Dendritic cell treated with granulocyte-macrophage colony-stimulating factor and Interleukin-4, amounts not matched to agents 40 ng/mL and 50 ng/mL, for 4 days (primary cell): ENCODE data around the gene CHSY1.

Experiments used
- H3K27ac Mint-ChIP-seq: one replicate; pipeline ENCODE4 v1.8.0; 2022; ENCODE audit warnings: mild to moderate bottlenecking, mixed read lengths
- H3K27me3 Mint-ChIP-seq: one replicate; pipeline ENCODE4 v1.8.0; 2022; ENCODE audit warnings: mild to moderate bottlenecking, mixed read lengths
- H3K36me3 Mint-ChIP-seq: one replicate; pipeline ENCODE4 v1.8.0; 2022; ENCODE audit warnings: low read depth, mixed read lengths
- H3K4me1 Mint-ChIP-seq: one replicate; pipeline ENCODE4 v1.8.0; 2022; ENCODE audit warnings: low read depth, mixed read lengths
- H3K4me3 Mint-ChIP-seq: one replicate; pipeline ENCODE4 v1.8.0; 2022; ENCODE audit warnings: mild to moderate bottlenecking, moderate library complexity, mixed read lengths
- H3K9me3 Mint-ChIP-seq: one replicate; pipeline ENCODE4 v1.8.0; 2022; ENCODE audit warnings: mixed read lengths
- intact Hi-C: fragments of 100-400 bp; cut with micrococcal nuclease; formaldehyde crosslinking; loops from one replicate; pipeline ENCODE4 v1.15.0; 2022

The CHSY1 gene

GRCh38 chr15:101190092-101190595, 61.7 kb downstream of the CHSY1 start:
- Mint-ChIP-seq H3K4me1 (peaks cover 75% of the 10 kb centered on the region), H3K27me3 (no peaks in the 10 kb centered on the region), H3K36me3 (peaks cover 8% of the 10 kb centered on the region), H3K27ac (peak overlapping the region; percentile 85), H3K9me3 (no peaks in the 10 kb centered on the region), H3K4me3 (no peak overlapping the region)
- intact Hi-C loops = no loop called here

DNA sequence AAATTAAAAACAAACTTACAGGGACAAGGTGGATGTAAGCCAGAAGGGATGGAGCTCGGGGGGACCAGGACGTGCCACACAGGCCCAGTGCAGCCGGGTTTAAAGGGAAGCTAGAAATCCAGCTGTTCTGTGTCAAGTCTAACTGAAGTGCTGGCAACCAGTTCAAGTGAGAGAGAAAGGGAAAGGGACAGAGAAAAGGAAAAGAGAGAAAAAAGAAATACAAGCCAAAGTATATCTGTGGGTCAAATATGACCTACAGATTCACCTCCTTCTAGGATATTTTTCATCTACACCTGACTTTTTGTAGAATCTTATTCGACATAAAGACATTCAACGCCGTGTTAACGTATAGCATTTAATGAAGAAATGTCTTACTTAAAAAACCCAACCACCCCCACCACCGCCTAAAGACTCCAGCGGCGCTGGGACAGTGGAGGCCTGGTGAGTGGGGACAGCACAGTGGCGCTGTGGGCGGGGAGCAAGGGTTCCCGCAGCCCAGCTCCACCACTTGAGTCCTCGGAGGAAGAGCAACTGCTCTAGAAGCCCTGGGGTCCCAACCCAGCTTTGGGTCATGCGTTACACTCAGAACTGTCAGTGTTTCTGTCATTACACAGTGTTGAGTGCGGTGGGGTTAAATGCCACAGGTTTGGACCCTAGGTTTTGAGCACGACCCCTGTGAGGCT, 62.3 kb downstream of the CHSY1 start:
- H3K27ac Mint-ChIP-seq = peak overlapping the region; percentile 85
- H3K4me3 Mint-ChIP-seq = no peak overlapping the region
- peaks cover 13% of the 10 kb centered on the region for H3K36me3 Mint-ChIP-seq
- intact Hi-C loops = no loop called here
- H3K27me3 Mint-ChIP-seq = no peaks in the 10 kb centered on the region
- no peaks in the 10 kb centered on the region for H3K9me3 Mint-ChIP-seq
- peaks cover 76% of the 10 kb centered on the region for H3K4me1 Mint-ChIP-seq

DNA sequence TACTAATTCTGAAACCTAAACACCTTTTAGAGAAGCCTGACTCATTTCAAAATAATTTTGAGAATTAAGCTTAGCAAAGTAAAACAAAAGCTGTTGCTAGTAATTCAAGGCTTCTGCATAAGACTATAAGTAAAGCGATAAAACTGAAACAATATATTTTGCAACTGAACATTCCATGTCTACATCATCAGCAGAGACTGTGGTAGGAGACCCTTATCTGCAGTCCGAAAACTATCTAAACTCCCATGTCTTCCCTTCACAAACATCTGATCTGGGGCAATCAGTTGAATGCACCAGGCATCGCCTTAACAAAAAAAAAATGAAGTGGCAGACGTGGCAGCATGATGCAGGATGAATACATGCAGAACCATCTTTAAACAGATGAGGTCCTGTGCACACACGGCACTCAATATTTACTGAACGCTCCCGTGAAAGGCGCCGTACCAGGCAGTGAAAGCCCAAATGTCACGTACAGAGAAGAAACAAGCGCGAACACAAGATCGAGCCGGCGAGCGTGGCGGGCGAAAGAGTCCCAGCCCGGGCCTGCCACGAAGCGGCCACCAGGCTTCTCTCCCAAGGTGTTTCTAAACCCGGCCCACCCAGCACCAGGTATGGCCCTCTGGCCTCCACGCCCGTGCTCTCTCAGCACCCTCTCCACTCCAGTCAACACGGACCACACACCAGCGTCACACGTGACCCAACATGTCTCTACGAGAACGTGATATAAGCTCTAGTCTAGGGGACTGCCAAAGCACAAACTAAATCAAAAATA, 63.0 kb downstream of the CHSY1 start:
- Mint-ChIP-seq H3K4me3 (no peak overlapping the region), H3K36me3 (peaks cover 13% of the 10 kb centered on the region), H3K9me3 (no peaks in the 10 kb centered on the region), H3K4me1 (peaks cover 70% of the 10 kb centered on the region), H3K27ac (peak overlapping the region; percentile 85), H3K27me3 (no peaks in the 10 kb centered on the region)
- intact Hi-C loops = no loop called here

- H3K4me1 Mint-ChIP-seq = peaks cover 70% of the 10 kb centered on the region
- no peaks in the 10 kb centered on the region for H3K9me3 Mint-ChIP-seq
- intact Hi-C loops = no loop called here
- peak overlapping the region; percentile 85 for H3K27ac Mint-ChIP-seq
- no peaks in the 10 kb centered on the region for H3K27me3 Mint-ChIP-seq
- peaks cover 21% of the 10 kb centered on the region for H3K36me3 Mint-ChIP-seq
- peak overlapping the region; percentile 72 for H3K4me3 Mint-ChIP-seq
Observed at GRCh38 chr15:101187820-101188636, 63.8 kb downstream of the CHSY1 start.

DNA sequence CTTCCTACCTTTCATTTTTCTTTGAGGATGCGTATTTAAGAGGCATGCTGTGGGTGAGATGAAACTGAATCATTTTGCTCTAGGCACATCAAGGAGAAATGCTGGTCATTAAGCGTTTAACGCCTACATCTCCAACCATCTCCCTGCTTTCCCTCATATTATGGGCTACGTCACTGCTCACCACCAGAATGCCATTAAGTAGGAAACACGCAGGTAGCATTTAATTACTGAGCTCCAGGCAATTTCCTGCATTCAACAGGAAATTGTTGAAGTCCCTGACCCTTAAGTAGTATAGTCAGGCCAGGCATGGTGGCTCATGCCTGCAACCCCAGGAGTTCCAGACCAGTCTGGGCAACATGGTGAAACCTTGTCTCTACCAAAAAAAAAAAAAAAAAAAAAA, 66.1 kb downstream of the CHSY1 start:
- no peaks in the 10 kb centered on the region for H3K27me3 Mint-ChIP-seq
- peaks cover 42% of the 10 kb centered on the region for H3K36me3 Mint-ChIP-seq
- no peaks in the 10 kb centered on the region for H3K9me3 Mint-ChIP-seq
- H3K4me3 Mint-ChIP-seq = no peak overlapping the region
- intact Hi-C loops = no loop called here
- no peak overlapping the region for H3K27ac Mint-ChIP-seq
- peaks cover 67% of the 10 kb centered on the region for H3K4me1 Mint-ChIP-seq

DNA sequence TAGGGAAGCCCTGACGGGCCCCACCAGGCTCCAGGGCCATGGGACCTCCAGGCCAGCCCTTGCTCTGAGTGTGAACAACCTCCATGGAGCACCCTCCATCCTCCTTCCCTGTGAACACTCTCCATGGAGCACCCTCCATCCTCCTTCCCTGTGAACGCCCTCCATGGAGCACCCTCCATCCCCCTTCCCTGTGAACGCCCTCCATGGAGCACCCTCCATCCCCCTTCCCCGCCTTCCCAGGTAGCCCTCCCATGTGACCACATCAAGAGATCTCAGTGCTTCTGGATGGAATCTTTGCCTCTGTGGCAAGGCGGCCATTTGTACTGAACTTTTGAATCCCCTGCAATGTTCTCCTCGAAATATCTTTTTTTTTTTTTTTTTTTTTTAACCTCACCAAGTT, 66.5 kb downstream of the CHSY1 start:
- intact Hi-C loops = no loop called here
- Mint-ChIP-seq H3K36me3 (peaks cover 47% of the 10 kb centered on the region), H3K27me3 (no peaks in the 10 kb centered on the region), H3K4me1 (peaks cover 64% of the 10 kb centered on the region), H3K9me3 (no peaks in the 10 kb centered on the region), H3K27ac (no peak overlapping the region), H3K4me3 (no peak overlapping the region)

DNA sequence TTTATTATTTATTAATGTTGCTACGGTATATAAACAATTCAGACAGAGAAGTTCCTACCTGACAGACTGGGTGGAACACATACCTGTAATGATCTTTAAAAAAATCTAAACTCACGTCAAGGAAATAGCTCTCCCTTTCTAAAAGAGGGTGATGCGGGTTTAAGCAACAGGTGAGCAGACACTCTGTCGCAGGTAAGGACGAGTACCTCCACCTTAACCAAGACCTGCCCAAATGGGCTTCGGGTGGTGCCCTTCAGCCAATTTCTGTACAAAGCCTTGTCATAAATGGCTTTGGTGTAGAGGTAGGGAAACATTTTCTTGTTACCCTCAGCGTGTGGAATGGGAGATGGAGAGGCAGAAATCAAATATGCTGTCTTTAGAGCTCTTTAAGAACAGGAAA, 67.0 kb downstream of the CHSY1 start:
- intact Hi-C loops = no loop called here
- H3K4me3 Mint-ChIP-seq = no peak overlapping the region
- H3K27me3 Mint-ChIP-seq = no peaks in the 10 kb centered on the region
- peaks cover 59% of the 10 kb centered on the region for H3K4me1 Mint-ChIP-seq
- H3K9me3 Mint-ChIP-seq = no peaks in the 10 kb centered on the region
- peaks cover 51% of the 10 kb centered on the region for H3K36me3 Mint-ChIP-seq
- no peak overlapping the region for H3K27ac Mint-ChIP-seq

- Mint-ChIP-seq H3K9me3 (no peaks in the 10 kb centered on the region), H3K4me3 (no peak overlapping the region), H3K4me1 (peaks cover 50% of the 10 kb centered on the region), H3K27me3 (no peaks in the 10 kb centered on the region), H3K36me3 (peaks cover 53% of the 10 kb centered on the region), H3K27ac (no peak overlapping the region)
- intact Hi-C loops = no loop called here
Observed at GRCh38 chr15:101183931-101184305, 67.9 kb downstream of the CHSY1 start.

- Mint-ChIP-seq H3K27ac (no peak overlapping the region), H3K36me3 (peaks cover 58% of the 10 kb centered on the region), H3K4me1 (peaks cover 51% of the 10 kb centered on the region), H3K9me3 (no peaks in the 10 kb centered on the region), H3K4me3 (no peak overlapping the region), H3K27me3 (no peaks in the 10 kb centered on the region)
- intact Hi-C loops = no loop called here
Observed at GRCh38 chr15:101183226-101183930, 68.5 kb downstream of the CHSY1 start.

GRCh38 chr15:101182215-101182614, 69.6 kb downstream of the CHSY1 start:
- Mint-ChIP-seq H3K4me3 (no peak overlapping the region), H3K27ac (no peak overlapping the region), H3K27me3 (no peaks in the 10 kb centered on the region), H3K9me3 (no peaks in the 10 kb centered on the region), H3K36me3 (peaks cover 70% of the 10 kb centered on the region), H3K4me1 (peaks cover 54% of the 10 kb centered on the region)
- intact Hi-C loops = no loop called here

GRCh38 chr15:101181349-101181748, 70.5 kb downstream of the CHSY1 start:
- Mint-ChIP-seq H3K27me3 (no peaks in the 10 kb centered on the region), H3K9me3 (no peaks in the 10 kb centered on the region), H3K4me3 (no peak overlapping the region), H3K27ac (peak overlapping the region; percentile 2), H3K36me3 (peaks cover 70% of the 10 kb centered on the region), H3K4me1 (peaks cover 61% of the 10 kb centered on the region)
- intact Hi-C loops = no loop called here

DNA sequence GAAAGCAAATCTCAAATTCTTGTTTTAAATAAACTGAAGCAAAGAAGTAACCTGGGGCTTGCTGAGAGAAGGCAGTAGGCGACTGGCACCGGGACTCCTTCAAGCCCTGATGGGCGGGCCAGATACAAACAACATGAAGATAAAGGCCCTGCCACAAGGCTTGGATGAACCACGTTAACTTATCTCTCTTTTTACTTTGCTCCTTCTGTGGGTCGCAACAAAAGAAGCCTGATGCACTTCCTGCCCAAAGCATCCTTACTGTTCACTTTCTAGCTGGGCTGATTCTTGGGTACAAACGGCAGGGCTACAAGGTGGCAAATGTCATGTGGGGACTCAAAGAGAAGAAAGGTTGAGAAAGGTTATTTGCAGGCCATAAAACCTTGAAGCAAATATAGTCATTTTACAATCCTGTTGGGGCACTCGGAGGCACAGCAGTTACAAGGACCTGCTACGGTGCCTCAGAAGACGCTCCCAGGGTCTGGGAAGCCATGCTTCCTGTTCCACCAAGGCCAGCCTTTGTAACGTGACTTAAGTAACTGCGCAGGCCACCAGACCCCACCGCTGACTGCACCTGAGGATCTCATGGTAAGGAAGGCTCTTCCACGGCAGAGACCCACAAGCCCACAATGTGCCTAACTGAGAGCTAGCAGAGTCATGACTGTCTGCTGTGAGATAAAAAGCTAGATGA, 71.1 kb downstream of the CHSY1 start:
- Mint-ChIP-seq H3K4me3 (no peak overlapping the region), H3K36me3 (peaks cover 68% of the 10 kb centered on the region)

More for the DNA sequence above, 71.1 kb downstream of the CHSY1 start:
- no peaks in the 10 kb centered on the region for H3K27me3 Mint-ChIP-seq
- no peaks in the 10 kb centered on the region for H3K9me3 Mint-ChIP-seq
- peaks cover 66% of the 10 kb centered on the region for H3K4me1 Mint-ChIP-seq
- peak overlapping the region; percentile 2 for H3K27ac Mint-ChIP-seq
- intact Hi-C loops = no loop called here
